Large intestine (tissue), 3 donors: ENCODE data around the gene PRDX2. TPM values are rescaled to one million over a fixed set of nuclear protein-coding genes. Genes with fewer than 3 reads are reported as not detected.

Experiments used
- DNase-seq, 2 donors: peaks; one replicate each; pipeline versions ENCODE4 v3.0.0 to v3.0.0-alpha.2; 2013
- H3K27ac ChIP-seq: one replicate; pipeline ENCODE4 v1.5.1; 2013; ENCODE audit warnings: low read length
- H3K27me3 ChIP-seq: 2 replicates; pipeline ENCODE4 v1.6.1; 2013; ENCODE audit warnings: low read length; ENCODE audit not compliant: control insufficient read depth, insufficient read depth
- H3K36me3 ChIP-seq: 2 replicates; pipeline ENCODE4 v1.6.1; 2013; ENCODE audit warnings: low read length; ENCODE audit not compliant: control insufficient read depth, insufficient read depth
- H3K4me1 ChIP-seq: one replicate; pipeline ENCODE4 v1.6.1; 2013; ENCODE audit warnings: low read length; ENCODE audit not compliant: control insufficient read depth, insufficient read depth
- H3K4me3 ChIP-seq: one replicate; pipeline ENCODE4 v1.5.1; 2013; ENCODE audit warnings: low read length
- H3K9me3 ChIP-seq: one replicate; pipeline ENCODE4 v1.6.1; 2013; ENCODE audit warnings: mild to moderate bottlenecking, low read depth, low read length, moderate library complexity; ENCODE audit not compliant: control insufficient read depth
- WGBS: methylation state at CpG from one replicate; pipeline ENCODE4 v1.1.5; 2013; ENCODE audit warnings: low lambda C conversion rate; ENCODE audit not compliant: insufficient coverage; 5-methylcytosine and 5-hydroxymethylcytosine counted together
- polyA plus RNA-seq: library from polyadenylated mRNA; unstranded; fragments of 120-200 nt; gene quantifications from one replicate; pipeline ENCODE4 v1.2.1, GENCODE V29; 2013

PRDX2 gene
- polyA plus RNA-seq, 1 donor = 271 TPM

- no peaks in the 10 kb centered on the region for H3K27me3 ChIP-seq
- peak overlapping the region; percentile 59 for H3K4me3 ChIP-seq
- DNase-seq = peak in 1 of 2 donors; percentile 67
- no CpG with 5 or more reads among the region's 15 CpGs for WGBS
- H3K9me3 ChIP-seq = no peaks in the 10 kb centered on the region
- peaks cover 3% of the 10 kb centered on the region for H3K36me3 ChIP-seq
- H3K27ac ChIP-seq = peak overlapping the region; percentile 87
- H3K4me1 ChIP-seq = peaks cover 43% of the 10 kb centered on the region
These were observed 22.2 kb downstream of the PRDX2 start for GRCh38 chr19:12779162-12779993.

- Histone ChIP-seq H3K4me1 (peaks cover 43% of the 10 kb centered on the region), H3K27me3 (no peaks in the 10 kb centered on the region), H3K36me3 (peaks cover 8% of the 10 kb centered on the region), H3K9me3 (no peaks in the 10 kb centered on the region), H3K27ac (peak overlapping the region; percentile 87), H3K4me3 (peak overlapping the region; percentile 59)
- WGBS = no CpG with 5 or more reads among the region's 6 CpGs
- no peak for DNase-seq
These were observed 22.8 kb downstream of the PRDX2 start for GRCh38 chr19:12778905-12779161.

DNA sequence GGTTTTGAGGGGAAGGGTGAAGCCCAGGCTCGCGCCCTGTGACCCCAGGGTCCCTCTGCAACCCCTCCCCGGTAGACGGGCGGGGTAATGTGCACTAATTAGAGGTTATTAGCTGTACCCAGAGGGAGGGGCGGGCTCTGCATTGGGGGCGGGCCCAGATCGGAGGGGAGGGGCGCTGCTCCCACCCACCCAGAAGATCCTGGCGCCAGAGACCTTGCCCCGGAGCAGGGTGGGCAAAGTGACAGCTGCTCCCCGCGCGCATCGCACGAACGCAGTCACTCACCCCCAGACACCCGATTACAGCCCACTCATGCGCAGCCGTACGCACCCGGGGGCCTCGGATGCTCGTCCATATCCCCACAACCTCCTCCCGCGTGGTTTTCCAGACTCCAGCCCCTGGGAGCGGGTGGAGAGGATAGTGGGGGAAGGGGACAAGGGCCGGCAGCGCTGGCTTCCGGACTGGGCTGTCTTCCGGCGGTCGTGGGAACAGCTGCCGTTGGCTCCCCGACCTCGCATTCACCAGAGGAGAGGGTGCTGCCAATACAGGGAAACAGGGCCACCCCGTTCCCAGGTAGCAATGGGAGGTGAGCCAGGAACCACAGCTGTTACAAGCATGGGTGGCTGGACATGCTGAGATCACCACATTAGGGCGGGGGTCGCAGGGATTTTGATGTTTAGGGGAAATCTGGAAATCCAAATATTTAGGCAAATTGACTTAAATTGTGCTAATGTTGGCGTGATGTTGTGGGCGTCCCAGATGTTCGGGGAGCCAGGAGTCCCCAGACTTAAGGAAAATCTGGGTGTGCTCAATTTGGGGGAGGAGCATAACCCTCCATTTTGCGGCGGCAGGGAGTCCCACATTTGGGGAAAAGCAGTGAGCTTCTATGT is 23.3 kb downstream of the PRDX2 start:
- H3K4me3 ChIP-seq = peak overlapping the region; percentile 59
- no CpG with 5 or more reads among the region's 44 CpGs for WGBS
- peaks cover 40% of the 10 kb centered on the region for H3K4me1 ChIP-seq

GRCh38 chr19:12777217-12778016 is 24.2 kb downstream of the PRDX2 start:
- no peaks in the 10 kb centered on the region for H3K9me3 ChIP-seq
- H3K36me3 ChIP-seq = peaks cover 11% of the 10 kb centered on the region
- peak; percentile 83 to 84 for DNase-seq
- WGBS = 20% methylated on average over 1 of the region's 43 CpGs
- H3K4me3 ChIP-seq = peak overlapping the region; percentile 59
- no peaks in the 10 kb centered on the region for H3K27me3 ChIP-seq
- peak overlapping the region; percentile 87 for H3K27ac ChIP-seq
- peaks cover 35% of the 10 kb centered on the region for H3K4me1 ChIP-seq

More for the DNA sequence above, 23.3 kb downstream of the PRDX2 start:
- peak; percentile 73 to 81 for DNase-seq
- Histone ChIP-seq H3K9me3 (no peaks in the 10 kb centered on the region), H3K36me3 (peaks cover 9% of the 10 kb centered on the region), H3K27ac (peak overlapping the region; percentile 87), H3K27me3 (no peaks in the 10 kb centered on the region)

DNA sequence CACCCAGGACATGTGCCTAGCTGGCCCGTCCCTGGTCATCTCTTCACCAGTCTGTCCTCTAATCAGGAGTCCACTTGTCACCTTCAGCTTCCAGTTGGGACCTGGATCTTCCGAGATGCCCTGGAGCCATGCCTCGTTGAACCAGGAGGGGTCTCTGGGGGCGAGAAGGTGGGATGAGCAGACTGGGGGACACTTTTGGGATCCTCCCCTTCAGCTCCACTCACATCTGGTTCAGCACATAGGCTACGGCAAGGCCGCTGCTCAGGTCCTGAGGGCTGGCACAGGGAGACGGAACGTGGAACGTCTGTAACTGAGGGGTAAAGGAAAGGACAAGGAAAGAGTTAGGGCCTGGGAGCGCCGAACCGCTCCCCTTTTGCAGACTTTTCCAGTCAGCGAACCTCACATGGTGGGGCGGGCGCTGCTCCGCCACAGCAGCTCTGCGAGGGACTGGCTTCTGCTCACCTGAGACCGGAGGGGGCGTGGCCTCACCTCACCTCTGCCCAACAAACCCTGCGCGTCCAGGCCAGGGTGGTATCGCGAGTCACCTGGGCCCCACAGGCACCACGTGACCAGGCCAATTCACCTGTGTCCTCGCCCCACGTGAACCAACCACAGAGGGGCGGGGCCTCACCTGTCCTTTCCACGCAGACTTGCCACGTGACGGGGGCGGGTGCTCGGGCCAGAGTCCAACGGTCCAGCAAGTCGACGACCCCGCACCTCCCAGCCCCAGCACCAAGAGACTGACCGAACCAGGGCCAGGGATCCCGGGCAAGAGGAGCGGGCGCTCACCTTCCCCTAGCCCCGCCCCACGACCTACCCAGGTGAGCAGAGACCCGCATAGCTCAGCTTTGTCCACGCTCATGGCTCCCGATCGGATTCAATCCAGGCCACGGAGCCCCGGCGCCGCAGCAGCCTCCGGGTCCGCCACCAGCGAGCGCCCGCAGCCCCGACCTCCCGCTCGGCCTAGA is 26.7 kb downstream of the PRDX2 start, which contains the start of gene HOOK2:
HOOK2 (minus strand) TSS at position 965 of the 968 bp plus-strand sequence; CDS start at position 862, 103 bp downstream.
- Histone ChIP-seq H3K4me3 (peak within 1 kb of the TSS; percentile 66), H3K9me3 (no peaks in the 10 kb centered on the region), H3K4me1 (peaks cover 27% of the 10 kb centered on the region)

DNA sequence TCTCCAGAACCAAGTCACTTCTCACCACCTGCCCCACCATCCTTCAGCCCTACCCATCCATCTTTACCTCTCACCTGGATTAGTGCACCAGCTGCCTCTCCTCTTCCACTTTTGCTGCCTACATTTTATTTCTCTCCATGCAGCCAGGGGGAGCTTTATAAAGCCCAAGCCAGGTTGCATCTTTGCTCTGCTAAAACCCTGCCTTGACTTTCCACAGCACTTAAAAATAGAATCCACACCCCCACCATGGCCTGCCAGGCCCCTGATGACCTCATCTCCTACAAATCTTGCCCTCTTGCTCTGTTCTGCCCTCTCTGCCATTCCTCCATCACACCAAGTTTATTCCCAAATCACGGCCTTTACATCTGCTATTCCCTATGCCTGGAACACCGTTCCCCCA is 28.0 kb downstream of the PRDX2 start:
- H3K27me3 ChIP-seq = no peaks in the 10 kb centered on the region
- no peak overlapping the region for H3K27ac ChIP-seq
- peaks cover 36% of the 10 kb centered on the region for H3K36me3 ChIP-seq
- no peaks in the 10 kb centered on the region for H3K9me3 ChIP-seq
- 100% methylated on average over 1 of the region's 2 CpGs for WGBS
- H3K4me3 ChIP-seq = no peak overlapping the region
- H3K4me1 ChIP-seq = peaks cover 17% of the 10 kb centered on the region
- DNase-seq = no peak

More for the DNA sequence above, 26.7 kb downstream of the PRDX2 start, which contains the start of gene HOOK2:
- peak within 1 kb of the TSS; percentile 95 for H3K27ac ChIP-seq
- peaks cover 30% of the 10 kb centered on the region for H3K36me3 ChIP-seq
- no CpG with 5 or more reads among the region's 58 CpGs for WGBS
- peak; percentile 99 for DNase-seq
- no peaks in the 10 kb centered on the region for H3K27me3 ChIP-seq

DNA sequence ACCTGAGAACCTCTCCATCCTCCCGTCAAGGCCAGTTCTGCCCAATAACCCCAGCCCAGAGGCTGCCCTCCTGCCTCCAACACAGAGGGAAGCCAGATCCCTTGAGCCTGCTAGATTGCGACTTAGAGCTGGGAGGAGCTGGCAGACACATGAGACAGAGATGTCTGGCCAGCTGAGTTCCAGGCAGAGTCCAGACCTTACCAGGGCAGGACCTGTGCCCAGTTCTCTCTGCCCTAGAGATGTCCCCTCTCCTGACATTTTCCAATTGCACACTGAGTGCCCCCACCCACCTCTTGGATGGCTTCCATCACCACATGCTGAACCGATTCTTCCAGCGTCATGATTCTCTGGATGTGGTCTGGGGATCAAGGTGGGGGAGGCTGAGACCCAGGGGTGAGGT is 29.3 kb downstream of the PRDX2 start:
- no peak for DNase-seq
- no CpG with 5 or more reads among the region's 4 CpGs for WGBS
- Histone ChIP-seq H3K27ac (no peak overlapping the region), H3K36me3 (peaks cover 45% of the 10 kb centered on the region), H3K4me3 (no peak overlapping the region), H3K4me1 (peaks cover 13% of the 10 kb centered on the region), H3K27me3 (no peaks in the 10 kb centered on the region), H3K9me3 (no peaks in the 10 kb centered on the region)

GRCh38 chr19:12770922-12771321 is 30.7 kb downstream of the PRDX2 start:
- WGBS = no CpG with 5 or more reads among the region's 13 CpGs
- H3K4me1 ChIP-seq = peaks cover 11% of the 10 kb centered on the region
- no peaks in the 10 kb centered on the region for H3K9me3 ChIP-seq
- no peak for DNase-seq
- no peak overlapping the region for H3K27ac ChIP-seq
- H3K27me3 ChIP-seq = no peaks in the 10 kb centered on the region
- H3K36me3 ChIP-seq = peaks cover 50% of the 10 kb centered on the region
- no peak overlapping the region for H3K4me3 ChIP-seq

- WGBS = no CpG with 5 or more reads among the region's 37 CpGs
- no peak overlapping the region for H3K4me3 ChIP-seq
- H3K27ac ChIP-seq = no peak overlapping the region
- H3K4me1 ChIP-seq = peaks cover 14% of the 10 kb centered on the region
- H3K36me3 ChIP-seq = peaks cover 62% of the 10 kb centered on the region
- peak in 1 of 2 donors; percentile 61 for DNase-seq
- H3K9me3 ChIP-seq = no peaks in the 10 kb centered on the region
- no peaks in the 10 kb centered on the region for H3K27me3 ChIP-seq
These were observed 31.9 kb downstream of the PRDX2 start for GRCh38 chr19:12769689-12770088.
